Measurements from ENCODE around the gene MACROD2. TPM values are rescaled to one million over a fixed set of nuclear protein-coding genes. Genes with fewer than 3 reads are reported as not detected.

Gene MACROD2
- polyA plus RNA-seq, 5 donors = 5.3 to 8.3 (median 8.1) TPM

DNA sequence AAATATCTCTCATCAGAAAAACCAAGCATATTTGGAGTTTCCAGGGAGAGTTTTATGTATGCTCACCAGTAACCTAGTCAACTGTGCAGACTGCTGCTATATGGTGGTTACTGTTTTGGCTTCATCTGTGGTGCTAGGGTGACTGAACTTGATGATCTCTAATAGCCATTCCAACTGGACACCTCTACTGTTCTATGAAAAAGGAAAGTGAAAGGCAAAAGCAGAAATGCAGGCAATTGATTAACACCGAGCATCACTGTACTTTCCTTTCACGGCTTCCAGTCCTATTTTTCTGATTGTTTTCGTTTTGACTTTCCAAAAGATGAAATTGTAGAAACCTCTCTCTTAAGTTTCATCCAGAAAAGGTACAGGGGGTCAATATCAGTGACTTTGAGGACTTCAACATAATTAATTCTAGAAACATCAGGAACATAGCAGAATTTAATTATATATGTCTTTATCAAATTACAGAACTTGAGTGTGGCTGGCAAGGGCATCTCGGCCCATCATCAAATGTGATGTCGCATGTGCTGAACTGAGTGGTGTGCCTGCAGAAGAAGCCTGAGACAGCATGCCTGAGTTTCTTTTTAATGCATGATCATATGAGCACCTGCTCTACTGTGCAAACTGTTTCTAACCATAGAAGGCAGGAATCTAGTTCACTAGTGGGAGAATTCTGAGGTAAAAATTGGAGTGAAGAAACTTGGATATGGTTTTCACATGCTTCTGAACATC is 806.4 kb downstream of the MACROD2 start:
- no peak for DNase-seq

DNA sequence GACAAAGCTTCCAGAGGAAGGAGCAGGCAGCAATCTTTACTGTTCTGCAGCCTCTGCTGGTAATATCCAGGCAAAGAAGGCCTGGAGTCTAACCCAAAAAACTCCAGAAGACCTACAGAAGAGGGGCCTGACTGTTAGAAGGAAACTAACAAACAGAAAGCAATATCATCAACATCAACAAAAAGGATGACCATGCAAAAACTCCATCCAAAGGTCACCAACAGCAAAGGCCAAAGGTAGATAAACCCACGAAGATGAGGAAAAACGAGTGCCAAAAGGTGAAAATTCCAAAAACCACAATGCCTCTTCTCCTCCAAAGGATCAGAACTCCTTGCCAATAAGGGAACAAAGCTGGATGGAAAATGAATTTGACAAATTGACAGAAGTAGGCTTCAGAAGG is 811.9 kb downstream of the MACROD2 start:
- DNase-seq = no peak

DNA sequence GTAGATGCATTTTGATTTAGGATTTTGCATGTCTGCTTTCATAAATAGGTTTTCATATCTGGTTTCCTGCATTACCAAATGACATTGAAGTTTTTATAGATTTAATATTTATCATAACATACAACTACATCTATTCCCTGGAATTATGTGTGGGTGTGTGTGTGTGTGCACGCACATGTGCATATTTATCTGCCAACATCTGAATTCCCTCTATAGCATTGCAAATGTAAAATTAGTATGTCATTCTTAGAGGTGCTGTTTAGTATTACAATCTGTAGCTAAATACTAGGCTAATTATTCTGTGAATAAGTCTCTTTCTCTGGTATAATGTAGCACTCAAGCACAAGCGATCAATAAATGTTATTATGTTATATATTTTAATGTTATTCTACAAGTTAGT is 820.0 kb downstream of the MACROD2 start:
- DNase-seq = no peak

DNA sequence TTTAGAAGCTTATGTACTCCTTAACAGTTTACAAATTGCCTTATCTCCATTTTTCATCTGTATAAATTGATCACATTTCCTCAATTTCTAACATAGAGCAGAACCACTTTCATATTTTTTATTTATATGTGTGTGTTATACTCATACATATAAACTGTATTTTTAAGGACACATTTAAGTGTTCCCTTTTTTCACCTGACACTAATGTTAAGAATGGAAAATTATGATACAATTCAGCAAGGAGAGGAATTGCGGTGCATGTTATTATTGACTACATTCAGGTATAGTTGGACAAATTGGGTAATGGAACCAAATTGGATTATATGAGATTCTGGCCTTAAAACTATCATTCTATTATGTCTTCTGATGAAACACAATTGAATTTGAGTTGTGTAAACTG is 821.2 kb downstream of the MACROD2 start:
- DNase-seq = no peak

DNA sequence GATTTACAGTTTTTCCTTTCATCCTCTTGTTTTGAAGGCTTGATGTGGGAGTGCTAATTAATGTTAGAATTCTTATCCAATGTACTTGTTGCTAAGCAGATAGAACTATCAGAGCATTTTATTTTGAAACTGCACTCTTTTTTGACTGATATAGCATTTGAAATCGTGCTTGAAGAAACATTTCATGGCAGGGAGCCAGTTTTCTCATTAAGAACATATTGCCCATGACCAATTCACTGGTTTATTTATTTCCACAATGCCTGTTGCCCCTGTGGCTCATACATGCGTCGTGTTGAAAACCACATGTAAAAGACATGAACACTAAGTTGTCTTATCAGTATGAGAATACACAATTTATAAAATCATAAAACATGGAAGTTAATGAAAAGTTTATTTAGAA is 821.8 kb downstream of the MACROD2 start:
- peak in 1 of 2 donors; percentile 3 for DNase-seq

DNA sequence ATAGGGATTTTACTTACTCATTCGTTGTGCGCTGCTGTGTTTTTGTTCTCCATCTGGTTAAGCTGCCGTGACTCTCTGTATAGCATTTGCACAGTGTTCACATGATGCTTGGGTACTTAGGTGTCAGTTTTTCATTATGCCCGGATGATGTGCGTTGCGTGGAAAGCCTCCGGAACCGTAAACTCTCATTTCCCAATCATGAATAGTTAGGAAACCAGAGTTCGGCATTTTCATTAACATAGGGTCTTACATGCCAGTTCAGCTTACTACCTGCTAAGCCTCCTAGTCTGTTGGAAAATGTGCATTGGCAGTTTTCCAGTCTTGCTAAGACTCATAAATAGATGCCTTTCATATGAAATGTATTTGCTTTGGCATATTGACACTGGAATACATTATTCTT is 825.5 kb downstream of the MACROD2 start:
- peak in 1 of 2 donors; percentile 10 for DNase-seq

DNA sequence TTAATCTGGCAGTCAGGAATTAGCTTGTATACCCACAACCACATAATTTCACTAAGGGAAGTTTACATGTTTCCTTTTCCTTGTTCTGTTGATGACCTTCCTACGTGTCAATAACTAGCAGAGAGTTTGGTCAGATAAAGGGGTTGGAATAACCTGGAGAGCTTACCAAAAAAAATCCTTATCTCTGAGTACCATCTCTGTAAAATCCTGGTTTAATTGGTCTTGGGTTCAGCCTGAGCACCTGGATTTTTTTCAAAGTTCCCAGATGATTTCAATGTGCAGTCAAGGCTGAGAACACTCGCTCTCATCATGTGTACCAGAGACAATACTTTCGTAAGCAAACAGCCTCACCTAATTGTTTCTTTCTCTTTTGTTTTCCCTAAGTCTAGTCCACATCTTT is 825.9 kb downstream of the MACROD2 start:
- no peak for DNase-seq

DNA sequence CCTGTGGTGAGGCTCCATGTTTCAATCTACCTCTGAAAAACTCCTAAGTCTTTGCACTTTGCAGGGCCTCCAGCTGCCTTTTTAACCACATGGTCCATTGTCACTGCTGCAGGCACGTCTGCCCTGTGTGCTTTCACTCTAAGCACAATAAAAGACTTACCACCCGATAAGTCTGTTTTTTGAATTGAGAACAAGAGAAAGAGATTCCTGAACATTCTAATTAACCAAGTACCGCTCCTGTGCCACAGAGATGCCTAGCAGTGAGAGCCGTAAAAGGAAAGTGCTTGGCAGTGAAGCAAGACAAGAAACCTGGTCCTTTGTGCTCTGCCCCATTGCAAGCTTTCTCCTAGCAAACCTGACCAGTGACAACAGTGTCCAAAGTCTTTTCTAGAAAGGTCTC is 829.7 kb downstream of the MACROD2 start:
- DNase-seq = no peak

DNA sequence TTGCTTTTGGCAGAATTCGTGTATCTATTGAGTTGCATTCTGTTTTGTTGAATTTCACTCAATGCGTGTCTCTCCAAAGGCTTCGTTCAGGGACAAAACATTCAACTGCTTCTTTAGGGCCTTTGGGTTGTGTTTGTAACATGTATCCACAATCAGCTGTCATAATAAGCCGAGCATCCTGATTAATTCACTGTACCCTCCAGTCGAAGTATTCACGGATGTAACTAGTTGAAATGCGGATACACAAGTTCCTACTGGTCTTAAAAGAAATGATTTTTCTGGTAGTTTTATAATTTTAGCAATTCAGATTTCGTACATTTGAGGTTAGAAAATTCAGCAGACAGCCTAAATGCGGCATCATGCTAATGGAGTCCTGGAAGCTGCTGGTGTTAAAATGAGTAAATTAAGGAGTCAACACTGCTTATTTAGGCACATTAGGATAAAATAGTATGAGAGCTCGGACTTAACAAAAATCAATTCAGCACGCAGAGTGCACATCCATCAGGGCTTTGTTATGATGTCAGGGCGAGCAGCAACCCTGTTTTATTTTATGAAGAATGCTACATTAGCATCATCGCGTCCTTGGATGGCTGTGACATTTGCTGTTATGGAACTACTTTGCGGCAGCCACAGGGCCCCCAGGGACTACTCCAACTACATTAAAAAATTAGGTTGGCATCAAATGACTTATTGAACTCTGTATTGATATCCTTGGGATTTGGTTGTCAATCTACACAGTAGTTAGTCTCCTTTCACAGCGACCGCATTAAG is 831.4 kb downstream of the MACROD2 start:
- no peak for DNase-seq

DNA sequence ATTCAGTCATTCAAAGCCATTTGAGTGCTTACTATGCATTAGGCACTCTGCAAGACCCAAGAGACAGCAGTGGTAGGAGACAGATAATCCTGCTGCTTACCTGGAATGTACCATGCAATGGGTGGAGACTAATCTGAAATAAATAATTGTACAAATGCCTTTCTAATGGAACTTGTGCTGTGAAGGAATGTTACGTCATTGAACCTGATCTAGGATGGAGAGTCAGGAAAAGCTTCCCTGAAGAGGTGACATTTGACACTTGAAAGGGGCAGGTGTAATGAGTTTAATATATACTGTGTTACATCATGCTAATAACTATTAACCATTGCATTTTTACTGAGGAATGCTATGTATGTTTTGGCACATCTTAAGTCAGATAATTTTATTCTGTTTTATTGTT is 833.1 kb downstream of the MACROD2 start:
- DNase-seq = no peak

DNA sequence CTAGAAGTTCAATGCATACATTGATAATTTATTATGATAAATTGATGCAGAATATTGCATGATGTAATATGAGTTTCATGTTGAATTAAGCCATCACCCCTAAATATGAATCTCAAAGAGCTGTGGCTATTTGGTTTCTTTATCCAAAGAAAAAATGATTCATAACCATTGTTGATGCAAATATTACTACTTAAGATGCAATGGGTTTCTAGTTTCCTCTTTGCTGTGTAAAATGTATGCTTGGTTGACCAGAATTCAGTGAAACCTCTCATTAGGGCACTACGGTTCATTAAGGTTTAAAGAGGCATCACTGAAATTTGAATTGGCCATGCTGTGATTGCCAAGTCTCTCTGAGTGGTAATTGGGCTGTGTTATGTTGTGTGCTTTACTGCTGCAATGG is 834.6 kb downstream of the MACROD2 start:
- no peak for DNase-seq

DNA sequence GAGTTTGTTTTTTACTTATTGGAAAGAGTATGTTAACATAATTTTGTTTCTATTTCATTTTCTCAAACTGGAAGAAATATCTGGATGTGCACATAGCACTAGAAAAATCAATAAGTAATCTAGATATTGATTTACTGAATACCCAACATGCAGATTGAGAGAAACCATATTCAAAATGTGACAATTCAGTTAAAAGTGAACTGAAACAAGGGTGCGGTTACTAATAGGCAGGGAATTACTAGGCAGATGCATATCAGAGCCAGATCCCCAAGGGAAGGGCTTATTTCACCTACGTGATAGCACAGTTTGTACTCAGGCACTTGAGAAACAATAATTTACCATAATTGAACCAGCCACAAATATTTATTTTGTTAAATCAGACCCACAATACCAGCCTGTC is 835.1 kb downstream of the MACROD2 start:
- DNase-seq = no peak

DNA sequence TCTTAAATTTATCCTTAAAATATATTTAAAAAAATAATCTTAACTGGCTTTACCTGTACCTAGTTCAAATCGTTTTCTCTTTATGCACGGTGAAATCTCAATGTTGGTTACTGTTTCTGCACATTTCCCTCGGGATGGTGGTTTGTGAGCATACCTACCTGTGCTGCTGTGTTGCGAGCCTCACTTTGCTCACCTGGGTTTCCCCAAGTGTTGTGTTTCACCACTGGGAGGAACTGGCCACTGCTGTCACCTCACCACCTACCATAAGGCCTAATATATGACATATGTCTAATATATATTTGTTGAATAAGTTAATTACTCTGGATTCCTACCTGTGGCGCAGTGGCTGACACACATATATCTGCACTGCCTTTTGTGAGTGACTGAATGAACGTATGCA is 835.6 kb downstream of the MACROD2 start:
- DNase-seq = no peak

DNA sequence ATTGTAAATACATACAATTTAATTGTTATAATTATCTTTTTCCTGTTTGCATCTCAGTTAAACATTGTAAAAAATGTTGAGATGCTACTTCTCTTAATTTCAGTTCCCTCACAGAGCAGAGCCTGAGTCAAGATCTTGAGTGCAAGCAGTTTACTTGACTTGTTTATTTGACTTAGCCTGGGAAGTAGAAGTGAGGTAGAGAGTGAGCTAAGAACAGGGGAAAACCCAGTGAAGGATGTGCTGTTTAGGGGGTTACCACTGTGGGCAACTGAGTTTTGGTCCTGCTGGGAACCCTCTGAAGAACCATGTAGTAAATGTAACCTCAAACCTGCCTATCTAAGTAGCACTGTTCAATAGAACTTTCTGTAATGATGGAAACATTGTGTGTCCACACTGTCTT is 837.3 kb downstream of the MACROD2 start:
- no peak for DNase-seq

DNA sequence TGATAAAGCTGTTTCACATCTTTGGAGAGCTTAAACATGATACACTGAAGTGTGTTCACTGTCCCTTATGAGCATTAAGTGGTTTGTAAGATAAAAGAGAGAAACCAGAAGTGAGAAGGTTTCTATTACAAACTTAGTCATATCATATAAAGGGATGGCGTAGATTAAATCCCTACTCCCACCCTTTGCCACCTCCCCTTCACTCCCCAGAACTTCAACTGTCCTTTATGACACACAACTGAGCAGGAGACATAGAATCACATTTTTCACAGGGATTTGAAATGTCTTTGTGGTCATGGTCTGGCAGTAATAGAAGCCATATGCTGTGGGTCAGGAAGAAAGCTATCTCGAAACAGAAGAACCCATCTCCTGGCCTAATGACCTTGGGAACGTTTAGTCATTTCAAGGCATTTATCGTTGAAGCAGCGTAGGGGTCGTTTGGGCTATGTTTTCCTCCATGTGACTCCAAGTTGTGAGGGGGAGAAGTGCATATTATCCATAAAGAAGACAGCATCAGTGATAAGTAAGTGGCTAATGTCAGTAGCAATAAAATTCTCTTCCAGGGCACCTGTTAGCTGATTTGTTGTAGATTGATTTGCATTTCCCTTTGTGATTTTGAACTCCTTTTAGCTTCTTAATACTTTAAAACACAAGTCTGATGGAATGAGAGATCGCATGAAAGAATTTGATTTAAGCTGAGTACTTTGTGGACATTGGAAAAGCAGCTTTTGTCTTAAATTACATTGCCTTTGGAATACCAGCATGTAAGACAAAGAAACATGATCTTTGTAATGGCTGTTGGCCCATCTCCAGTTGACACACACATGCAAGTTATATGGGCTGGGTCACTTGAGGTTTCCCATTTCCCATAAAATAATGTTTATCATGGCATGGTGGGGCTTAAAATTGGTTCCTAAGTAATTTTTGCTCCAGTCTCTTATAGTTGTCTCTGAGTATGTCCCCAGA is 843.6 kb downstream of the MACROD2 start:
- no peak for DNase-seq

DNA sequence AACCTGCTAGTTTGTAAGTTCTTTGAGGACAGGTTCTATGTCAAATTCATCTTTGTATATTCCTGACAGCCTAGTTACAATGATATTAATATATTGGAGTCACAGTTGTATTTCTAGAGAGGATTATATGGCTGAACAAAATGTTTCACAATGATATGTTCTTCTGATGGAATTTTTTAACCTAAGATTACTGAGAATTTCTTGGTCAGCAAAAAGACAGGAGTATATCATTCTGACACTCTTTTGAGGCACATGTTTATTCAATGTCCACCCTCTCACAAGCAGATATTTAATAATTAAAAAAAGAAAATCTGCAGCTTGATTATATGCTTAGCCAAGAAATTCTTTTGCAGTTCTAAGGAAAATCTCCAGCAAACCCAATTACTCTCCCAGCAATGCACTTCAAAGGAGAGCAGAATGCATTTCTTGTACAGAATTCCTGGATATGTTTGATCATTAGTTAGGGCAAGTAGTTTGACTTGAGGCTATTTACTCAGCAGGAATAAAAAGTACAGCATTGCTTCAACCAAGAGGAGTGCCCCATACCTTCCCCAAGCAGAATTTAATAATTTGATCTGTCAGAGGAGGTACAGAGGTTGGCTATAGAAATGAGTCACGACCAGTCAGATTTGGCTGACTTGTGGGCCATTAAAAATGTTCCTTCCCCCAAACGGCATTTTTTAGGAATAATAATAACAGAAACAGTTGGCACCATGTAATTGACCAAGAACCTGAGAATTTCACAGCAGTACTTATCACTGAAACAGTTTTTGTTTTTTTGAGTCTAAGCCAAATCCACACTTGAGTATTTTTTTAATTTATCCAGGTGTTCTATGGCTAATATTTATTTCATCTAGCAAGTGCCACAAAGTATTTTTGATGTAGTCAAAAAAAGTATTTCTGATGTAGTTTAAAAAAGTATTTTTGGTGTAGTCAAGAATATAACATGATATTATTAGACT is 850.2 kb downstream of the MACROD2 start:
- DNase-seq = no peak

DNA sequence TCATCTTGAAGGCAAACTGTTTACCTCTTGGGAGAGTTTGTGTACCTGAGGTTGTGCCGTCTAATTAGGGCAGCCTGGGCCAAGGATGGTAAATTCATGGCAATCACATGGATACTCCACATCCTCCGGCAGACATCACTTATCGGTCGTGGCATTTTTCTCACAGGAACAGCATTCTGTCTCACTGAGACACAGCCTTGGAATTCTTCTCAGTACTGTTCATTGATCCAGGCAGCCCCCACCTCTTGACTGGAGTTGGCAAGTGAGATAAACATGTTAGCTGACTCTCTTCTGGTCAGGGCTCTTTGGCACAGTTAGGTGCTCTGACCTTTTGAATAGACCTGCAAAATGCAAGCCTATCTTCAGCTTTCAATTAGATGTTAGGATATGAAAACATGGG is 853.5 kb downstream of the MACROD2 start:
- DNase-seq = no peak

DNA sequence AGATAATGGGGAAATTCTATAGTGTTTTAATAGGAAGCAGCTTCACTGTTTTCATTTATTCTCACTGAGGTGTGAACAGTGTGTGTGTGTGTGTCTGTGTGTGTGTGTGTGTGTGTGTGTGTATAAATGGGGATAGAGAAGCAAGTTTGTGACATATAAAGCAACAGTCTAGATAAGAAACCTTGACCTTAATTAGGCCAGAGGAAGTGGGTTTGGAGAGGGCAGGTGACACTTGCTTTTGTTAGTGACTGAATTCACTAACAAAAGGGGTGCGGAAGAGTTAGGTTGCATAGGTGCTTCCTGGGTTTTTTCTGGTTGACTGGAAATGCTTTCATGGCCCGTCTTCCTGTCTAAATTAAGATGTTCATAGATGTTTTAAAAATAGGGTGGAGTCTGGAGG is 857.8 kb downstream of the MACROD2 start:
- no peak for DNase-seq

DNA sequence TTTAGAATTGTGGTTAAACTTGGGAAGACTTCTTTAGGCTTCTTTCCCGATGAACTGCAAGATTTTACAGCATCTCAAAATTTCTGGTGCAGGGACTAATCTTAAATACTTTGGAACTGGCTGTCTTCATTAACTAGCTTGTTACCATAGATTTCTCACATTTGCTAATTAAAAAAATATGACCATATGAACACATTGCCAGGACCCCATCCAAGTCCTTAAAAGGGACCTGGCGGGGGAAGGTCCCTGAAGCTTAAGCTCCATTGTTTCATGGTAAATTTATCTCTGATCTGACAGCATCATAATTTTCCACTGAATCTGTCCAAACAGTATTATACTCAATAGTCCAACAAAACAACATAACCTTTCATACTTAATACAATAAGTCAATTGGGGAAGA is 859.9 kb downstream of the MACROD2 start:
- no peak for DNase-seq

DNA sequence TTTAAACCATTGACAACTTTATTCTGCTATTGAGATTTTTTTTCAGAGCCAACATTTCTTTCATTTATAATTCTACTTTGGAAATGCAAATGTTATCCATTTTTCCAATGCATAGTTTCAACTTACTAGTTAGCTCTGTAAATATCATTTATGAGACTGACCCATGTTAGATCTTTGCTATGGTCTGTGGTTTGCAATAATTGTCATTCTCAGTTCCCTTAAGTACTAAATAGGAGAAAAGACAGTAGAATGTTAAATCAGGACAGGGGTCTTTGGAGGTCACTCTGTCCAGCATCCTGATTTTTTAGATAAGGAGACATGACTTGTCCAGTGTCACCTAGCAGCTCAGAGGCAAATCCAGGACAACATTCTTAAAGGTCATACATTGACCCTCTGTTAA is 864.3 kb downstream of the MACROD2 start:
- no peak for DNase-seq

DNA sequence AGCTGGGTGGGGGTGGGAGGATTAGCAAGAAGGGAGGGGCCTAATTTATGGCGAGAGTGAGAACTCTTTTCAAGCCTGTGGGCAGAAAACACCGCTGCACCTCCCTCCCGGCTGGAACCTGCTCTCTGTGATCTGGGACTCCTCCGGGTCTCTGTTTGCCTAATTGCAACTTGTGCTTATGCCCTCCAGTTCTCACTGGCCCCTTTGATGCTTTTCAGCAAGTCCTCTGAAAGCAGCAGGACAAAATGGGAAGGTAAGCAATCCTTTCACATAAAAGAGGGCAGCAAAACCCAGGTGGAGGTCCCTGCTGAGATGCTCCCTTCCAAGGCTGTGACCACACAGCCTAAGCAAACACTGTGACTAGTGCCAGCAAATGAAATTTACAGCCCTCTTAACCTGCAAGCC is 865.1 kb downstream of the MACROD2 start:
- DNase-seq = no peak
